ENCODE measurements around the gene CEP104.

Gene CEP104

GRCh38 chr1:3762873-3763228 is 94.2 kb downstream of the CEP104 start:
- H3K4me3 ChIP-seq (ENCODE audit: low read depth, low read length), result no peak overlapping the region
- no peak for TF ChIP-seq CTCF (IDR thresholded peaks at IDR 0.05; ENCODE audit: low read depth, low read length, missing control alignments)
- no peak for DNase-seq (ENCODE audit: low read depth)

GRCh38 chr1:3762151-3762872 is 94.7 kb downstream of the CEP104 start:
- TF ChIP-seq CTCF (IDR thresholded peaks at IDR 0.05; ENCODE audit: low read depth, low read length, missing control alignments), result no peak
- H3K4me3 ChIP-seq (ENCODE audit: low read depth, low read length), result no peak overlapping the region
- no peak for DNase-seq (ENCODE audit: low read depth)
